SW 1271 (cell line): Measurements from ENCODE around the gene ASB18.

ENCODE experiments used
- DNase-seq, 2 experiments: peaks; one replicate each; lab custom pipeline; 2025; lab: John Stamatoyannopoulos, UW

The ASB18 gene

DNA sequence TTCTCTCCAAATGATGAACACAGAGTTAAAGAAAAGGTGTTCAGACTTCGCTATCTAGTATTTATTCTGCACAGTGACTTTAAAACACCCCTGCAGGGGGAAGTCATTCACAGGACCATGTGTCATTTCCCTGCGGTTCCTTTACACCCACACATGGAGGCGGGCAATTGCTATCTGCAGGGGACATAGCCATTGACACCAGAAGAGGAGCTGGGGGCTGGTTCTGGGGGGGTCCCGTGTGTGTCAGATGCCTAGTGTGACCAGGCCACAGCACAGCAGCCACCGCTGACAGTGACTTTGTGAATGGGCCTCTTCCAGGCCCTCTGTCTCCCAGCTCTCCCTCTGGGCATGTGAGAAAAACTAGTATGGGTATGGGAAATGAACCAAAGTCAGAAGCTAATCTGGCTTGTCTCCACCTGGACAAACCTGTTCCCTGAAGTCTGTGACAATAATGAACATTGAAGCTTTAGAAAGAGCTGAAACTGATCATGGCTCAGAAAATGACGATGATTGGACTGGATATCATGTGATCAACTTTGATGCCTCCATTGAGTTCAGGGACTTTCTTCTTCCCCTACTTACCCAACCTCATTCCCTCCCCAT lies 88.6 kb downstream of the ASB18 start:
- peak in 1 of 2 experiments; percentile 43 for DNase-seq

DNA sequence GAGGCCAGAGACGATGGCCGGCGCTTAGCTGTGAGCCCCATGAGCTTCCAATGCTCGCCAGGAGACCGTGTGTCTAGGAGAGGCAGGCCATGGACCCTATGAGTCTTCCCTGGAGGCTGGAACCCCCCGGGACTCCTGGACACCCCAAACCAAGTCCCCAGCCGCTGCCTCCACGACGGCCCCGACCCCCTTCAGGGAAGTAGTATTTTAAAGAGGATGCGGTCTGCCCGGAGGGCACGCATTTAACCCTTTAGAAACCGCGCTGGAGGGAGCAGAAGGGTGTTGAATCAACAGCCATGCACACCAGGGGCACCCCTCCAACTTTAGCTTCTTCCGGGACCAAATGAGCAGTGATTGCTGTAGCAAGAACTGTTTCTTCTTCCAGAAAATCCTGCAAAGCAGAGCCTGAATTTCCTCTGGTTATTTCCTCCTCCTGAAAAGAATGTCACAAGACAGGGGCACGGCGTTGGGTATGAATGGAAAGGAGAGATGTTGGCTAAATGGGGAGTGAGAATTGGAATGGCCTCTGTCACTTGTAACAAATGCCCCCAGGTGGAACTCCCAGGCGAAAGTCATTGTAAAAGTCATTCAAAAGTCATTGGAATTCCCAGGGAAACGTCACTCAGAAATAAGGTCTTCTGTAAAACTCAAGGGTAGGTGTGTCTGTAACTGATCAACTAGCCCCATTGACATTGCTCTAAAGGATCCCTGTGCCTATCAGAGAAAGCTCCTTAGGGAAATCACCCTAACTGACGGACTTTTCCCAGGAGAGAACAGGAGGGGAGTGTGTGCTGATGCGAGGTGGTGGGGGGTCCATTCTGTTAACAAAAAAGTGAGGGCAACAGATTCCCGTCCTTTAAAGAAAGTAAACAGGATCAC lies 90.2 kb downstream of the ASB18 start:
- DNase-seq, result no peak

DNA sequence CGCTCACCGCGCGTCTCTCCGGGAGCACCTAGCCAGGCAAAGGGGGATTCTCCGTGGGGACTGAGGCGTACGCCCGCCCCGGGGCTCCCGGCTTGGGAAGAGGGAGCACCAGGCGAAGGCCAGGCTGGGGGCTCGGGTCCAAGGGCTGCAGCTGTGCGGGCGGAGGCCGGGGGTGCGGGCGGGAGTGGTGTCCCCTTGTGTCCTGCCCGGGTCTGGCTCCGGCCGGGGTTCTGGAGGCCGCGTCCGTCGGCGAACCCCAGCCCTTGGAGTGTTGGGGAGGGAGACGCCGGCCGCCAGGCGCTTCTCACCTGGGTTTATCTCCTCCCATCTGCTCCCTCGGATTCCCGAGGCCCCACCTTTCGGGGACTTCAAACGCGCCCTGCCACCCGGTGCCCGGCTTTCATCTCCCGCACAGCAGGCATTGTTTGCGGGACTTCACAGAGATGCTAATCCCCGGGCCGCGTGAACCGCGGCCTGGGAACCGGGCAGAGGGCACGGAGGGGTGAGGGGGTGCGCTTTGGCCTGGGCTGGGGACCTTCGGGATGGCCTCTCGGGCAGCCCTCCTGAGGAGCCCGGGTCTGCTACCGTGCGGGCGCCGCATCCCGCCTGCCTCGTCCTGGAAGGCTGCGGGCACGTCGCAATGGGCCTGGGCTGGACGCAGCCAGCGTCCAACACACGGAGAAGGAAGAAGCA lies 91.0 kb downstream of the ASB18 start:
- DNase-seq, result no peak

DNA sequence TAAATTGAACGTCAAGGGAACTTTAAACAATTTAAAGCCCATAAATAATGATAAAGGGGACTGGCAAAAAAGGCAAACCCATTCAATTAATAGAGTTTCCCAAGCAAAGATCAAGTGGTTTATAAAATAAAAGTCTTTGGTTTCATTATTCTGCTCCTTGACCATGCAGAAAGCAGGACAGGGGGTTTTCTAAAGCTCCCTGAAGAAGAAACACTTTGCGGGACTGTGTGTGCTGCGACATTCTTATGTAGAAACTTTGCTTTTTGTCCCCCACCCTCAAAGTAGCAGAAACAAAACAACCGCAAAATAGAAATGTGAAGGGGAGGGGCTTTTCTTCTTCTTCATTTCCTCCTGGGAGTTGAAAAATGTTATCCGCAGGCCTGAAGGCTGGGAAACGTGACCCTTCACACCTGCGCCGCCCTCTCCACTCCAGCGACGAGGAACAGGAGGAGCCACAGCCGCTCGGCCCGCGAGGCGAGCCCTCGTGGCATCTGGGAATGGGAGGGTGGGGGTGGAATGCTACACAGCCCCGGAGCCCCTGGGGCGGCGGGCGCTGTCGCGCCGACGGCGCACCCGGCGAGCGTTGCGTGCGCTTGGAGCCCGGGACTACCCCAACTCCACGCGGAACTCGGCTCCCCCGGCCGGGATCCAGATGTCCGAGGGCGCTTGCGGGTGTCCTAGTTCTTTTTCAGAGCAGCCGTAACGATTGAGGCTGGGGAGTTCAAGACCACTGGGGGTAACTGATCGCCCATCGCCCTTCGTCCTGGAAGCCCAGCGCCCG lies 91.8 kb downstream of the ASB18 start:
- DNase-seq, result no peak

DNA sequence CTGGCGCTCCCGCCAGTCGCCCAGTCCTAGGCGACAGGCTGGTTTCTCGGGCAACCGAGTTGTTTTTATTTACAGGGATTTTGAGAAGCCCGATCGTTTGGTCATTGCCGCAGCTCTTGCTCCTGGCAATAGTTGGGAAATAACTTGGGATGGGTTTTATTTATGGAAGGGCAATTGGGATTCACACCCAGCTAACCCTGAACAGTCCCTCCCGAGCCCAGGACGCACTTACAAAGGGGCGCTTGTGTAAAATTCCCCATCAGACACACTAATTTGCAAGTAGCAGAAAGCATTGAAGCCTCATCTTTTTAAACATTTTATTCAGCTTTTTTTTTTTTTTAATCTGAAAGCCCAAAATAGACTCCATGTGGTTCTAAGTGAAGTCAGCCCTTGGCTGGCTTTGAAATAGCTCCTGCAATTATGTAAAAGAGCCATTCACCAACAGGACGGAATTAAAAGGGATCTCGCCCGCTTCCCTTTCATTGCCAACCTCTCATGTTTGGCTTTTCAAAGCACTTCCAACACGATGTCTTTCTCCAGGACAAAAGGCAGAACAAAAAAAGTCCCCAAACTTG lies 92.4 kb downstream of the ASB18 start:
- no peak for DNase-seq

DNA sequence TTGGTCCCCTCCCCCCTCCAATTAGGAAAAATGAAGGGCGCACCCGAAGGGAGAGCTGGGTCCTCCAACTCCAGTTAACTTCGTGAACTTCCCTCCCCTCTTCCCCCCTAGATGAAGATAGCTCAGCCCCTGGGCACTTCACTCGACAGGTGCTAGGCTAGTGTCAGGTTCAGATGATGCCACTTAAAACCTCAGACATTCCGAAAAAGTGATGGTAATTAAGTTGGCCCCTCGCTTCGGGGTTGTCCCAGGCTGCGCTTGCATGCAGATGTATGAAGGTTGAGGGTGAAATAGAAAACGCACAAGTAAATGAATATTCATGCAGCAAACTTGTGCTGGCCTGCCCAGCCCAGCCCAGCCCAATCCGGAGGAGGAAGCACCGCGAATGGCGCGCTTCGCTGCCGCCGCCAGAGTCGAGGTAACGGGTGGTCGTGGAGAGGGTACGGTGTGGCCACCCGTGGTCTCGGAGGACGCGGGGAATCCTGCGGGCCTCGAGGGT lies 93.0 kb downstream of the ASB18 start:
- no peak for DNase-seq

DNA sequence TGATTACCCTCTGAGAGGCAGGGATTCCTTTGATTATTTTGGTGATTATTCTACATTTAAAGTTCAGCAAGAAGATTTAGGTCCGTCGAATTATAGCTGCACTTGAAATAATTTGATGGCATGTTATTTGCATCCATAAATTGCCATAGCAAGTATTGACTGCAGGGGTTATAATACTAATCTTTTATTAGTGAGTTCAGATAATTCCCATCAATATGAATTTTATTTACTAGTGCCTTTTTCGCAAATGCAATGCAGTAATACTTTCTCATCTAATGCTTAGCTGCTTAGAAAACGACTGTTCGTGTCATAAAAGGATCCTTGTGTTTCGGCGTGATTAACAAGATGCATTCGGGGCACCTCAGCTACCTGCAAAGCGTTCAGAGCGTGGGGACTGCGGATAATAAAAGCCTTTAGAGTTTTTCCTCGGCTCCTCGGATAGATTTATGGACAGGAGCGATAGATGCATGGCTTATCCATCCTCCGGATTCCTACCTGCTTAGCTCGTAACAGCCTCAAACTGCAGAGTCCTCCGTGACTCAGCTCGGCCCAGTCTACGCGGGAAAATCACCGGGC lies 93.5 kb downstream of the ASB18 start:
- no peak for DNase-seq

DNA sequence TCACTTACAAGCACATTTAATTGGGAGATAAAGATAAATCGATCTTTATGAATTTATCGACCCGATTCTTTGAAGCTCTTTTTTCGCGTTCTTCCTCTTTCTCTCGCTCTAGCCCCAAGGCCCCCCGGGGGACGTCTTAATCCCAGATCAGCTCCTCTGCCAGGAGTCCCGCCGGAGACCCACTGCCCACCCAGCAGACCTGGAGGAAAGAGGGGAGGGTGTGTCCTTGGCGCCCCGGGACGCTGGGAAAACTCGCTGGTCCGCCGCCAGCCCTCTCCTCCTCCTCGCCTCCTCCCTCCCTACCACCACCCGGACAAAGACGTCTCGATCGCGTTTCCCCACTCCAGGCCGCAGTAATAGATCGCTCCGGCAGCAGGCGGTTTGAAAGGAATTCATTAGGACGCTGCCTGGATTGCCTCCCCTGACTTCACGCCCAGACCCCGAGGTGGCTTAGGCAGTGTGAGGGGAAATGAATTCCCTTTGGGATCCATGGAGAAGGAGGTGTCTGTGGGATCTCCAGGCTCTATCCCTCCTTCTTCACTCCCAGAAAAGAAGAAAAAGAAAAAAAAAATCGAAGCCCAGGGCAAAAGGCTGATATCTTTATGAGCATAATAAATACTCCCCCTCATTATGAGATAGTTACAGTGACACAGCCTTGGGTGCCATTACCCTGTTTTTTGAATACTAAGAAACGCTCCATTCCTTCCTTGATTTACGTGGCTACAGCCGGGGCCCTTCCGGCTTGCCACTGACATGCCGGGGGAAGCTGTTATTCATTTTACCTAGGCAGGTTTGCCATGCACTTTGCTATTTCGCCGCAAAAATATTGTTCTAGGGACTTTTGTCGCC lies 94.2 kb downstream of the ASB18 start:
- no peak for DNase-seq

DNA sequence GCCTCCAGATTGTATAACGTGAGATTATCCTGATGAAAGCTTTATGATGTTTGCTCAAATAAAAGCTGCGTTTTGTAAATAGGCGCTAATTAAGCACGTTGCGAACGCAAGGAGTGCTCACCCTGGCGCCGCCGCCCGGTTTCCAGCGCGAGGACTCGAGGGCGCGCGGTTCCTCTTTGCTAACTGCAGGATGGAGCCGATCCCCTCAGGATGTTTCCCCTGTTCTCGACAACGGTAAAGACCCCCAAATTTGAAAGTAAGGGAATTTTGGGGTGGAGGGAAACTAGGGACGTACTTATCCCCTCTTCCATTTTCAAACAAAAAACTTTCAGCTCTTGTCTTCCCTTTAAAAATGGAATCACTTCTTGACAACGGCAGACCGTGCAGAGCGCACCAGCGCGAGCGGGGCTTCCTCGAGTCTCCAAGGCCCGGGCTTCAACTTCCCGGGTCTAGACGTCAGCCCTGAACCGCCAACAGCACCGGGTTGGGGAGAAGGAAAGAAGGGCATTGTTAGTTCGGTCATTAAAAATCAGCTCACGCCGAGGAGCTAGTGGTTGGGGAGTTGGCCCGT lies 95.0 kb downstream of the ASB18 start:
- DNase-seq, result no peak

DNA sequence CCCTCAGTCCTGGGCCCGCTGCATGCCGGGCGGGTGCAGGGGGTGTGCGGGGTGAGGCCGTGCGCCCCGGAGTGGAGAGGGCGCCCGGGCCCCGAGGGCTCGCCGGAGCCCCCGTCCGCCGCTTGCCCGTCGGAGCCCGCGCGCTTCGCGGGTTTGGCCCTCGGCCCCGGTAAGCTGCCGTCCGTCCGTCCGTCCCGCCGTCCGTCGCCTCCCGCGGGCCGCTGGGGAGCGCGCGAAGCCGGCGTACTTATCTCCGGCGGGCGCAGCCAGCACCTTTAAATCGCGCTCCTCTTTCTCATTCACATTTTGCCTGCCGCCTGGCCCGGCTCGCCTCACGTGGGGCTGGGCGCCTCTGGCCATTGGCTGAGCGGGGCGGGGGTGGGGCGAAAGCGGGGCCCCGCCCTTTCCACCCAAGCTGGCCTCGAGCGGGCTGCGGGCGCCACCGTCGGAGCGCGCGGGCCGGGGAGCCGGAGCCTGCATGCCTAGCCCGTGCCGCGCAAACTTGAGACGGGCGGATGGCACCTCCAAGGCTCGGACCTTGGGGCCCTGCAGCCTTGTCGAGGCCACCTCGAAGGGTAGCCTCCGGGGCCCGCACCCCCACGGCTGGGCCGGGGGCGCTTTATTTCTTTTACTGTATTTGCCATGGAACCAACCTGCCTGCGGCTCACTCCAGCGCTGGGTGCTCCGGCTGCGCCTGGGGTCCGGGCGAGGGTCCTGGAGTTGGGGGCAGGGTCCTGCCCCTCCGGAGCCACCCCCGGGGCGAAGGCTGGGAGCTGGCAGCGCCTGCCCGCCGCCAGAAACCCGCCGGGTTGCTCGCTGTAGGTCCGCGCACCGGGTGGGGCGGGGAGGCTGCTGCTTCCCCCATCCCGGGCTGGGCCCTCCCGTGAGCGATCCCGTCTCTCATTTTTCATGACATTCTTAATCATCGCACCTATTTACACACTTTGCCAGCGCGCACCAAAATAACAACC lies 95.8 kb downstream of the ASB18 start, which contains the start of gene GBX2:
TSS of gene GBX2 (minus strand) at position 277 of the 971 bp plus-strand sequence. CDS start 415 bp downstream, outside the sequence.
- DNase-seq, result peak; percentile 60 to 83

DNA sequence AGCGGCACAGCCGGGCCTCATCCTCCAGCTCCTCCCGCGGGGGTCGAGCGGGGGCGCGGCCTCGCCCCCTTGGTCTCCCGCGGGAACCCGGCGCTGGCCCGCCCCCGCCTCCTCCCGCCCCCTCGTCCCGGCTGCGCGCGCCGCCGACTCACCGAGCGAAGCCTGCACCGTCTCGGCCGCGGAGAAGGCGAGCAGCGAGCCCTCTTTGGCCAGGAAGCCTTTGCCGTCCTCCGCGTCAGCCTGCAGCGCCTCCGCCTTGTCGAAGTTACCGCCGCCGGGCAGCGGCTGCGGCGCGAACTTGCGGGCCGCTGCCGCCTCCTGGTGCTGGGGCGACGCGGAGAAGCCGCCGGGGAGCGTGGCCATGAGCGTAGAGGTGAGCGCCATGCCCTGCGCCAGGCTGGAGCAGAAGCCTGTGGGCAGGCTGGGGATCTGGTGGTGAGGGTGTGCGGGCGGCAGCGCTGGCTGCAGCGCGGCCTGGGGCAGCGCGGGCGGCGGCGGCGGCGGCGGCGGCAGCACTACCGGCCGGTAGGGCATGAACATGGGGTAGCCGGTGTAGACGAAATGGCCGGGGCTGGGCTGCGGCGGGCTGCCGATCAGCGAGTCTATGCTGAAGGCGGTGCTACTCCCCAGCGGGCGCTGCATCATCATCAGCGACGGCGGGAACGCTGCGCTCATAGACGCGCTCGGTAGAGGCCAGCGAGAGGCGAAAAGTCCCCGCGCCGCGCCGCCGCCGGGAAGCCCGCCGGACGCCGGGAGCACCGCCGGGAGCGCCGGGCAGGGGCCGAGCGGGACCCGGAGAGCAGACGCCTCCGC lies 96.7 kb downstream of the ASB18 start:
- peak in 1 of 2 experiments; percentile 26 for DNase-seq

DNA sequence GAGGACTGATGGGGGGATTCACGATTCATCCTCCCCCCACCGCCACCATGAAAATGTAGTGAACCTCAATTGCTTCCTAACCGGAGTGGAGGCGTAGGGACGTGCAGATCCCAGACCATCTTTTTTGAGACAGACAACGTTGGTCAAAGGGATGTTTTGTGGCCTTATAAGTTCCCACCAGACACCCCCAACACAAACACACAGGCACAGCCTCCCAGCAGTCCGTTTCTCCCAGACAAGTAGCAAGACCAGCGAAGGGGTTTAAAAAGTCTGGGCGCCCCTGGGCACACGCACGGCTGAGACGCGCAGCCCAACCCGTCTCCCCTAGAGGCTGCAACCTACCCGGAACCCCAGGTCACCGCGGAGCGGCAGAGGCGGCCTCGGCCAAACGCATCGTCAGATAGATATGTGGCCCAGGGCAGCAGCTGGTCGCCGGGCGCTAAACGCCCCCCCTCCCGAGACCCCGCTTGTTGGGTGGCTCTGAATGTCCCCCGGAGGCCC lies 97.4 kb downstream of the ASB18 start:
- DNase-seq, result peak in 1 of 2 experiments; percentile 26

DNA sequence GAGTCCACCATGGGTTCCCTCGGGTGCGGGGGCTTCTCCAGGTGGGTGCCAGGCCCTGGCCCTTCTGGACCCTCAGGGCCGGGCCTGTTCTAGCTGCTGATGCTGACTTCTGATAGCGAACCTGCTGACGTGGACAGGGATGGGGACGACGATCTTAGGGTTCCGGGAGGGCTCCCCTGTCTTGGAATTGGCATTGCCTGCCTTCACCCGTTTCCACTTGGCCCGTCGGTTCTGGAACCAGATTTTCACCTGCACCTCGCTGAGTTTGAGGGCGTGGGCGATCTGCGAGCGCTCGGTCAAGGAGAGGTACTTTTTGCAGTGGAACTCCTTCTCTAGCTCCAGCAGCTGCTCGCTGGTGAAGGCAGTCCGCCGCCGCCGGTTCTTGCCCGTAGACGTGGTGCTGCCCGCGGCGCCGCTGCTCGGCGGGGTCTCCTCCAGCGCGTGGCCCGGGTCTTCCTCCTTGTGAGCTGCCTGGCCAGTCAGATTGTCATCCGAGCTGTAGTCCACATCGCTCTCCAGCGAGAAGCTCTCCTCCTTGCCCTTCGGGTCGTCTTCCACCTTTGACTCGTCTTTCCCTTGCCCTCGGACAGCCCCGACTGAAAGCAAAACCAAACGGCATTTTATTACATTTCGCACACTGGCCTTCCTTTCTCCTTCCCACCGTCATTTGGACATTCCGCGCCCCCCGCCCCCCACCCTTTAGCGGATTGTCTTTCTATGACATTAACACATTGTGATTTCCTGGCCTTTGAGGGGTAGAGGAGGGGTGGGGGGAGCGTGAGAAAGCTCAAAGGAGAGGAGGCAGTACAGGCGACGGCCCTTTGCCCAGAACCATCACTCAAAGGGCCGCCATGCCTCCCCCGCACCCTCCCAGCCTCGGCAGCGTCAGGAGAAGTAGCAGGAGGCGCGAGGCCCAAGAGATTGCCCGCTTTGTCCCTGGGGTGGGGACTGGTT lies 98.1 kb downstream of the ASB18 start:
- DNase-seq, result no peak

DNA sequence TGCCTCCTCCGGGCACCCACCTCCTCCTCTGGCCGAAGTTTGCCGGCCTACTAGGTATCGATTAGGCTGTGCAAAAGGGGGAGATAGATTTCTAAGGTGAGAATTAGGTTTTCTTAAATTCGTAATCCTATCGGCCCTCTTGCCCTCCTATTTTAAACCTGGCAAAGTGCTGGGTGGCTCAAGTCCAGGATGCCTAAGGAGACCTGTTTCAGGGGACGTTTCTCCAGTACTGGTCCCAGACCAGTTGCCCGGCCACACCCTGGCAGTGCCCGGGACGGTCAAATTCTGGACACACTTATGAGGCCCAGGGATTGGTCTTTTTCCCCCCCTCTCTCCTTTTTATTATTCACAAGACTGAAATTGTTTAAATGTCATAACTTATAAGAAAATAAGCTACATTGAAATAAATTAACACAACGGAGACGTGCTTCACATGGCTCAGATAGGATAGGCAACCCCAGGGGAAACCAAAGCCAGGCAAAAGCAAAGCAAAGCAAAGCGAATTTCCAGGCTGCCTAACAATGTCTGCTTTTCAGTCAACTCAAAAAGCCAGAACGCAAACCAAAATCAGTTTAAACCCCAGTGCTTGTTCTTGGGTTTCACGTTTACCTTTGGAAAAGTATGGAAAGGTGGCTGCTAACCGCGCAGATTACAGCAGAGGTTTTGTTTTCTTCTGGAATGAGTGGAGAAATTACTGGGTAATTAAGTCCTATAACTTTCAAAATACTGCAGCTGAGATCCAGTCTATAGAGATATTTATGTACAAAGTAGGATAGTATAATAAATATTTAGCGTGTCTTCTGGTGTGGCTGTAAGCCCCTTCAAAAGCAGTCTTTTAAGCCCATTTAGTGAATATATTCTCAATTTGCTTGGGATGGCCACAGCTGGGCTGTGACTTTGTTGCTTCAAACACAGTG lies 99.0 kb downstream of the ASB18 start:
- no peak for DNase-seq
